Esophagus squamous epithelium (tissue), 5 donors: ENCODE data around the gene C5orf15. TPM values are rescaled to one million over a fixed set of nuclear protein-coding genes. Genes with fewer than 3 reads are reported as not detected.

Source experiments
- DNase-seq: peaks from one replicate; lab custom pipeline; 2025; lab: John Stamatoyannopoulos, UW
- H3K27ac ChIP-seq, 4 donors: fragments of 200-600 bp; sonication (generic); one replicate each; pipeline ENCODE4 v1.5.1; 2016 to 2019; ENCODE audit warnings: mild to moderate bottlenecking in 1 of 4
- H3K27me3 ChIP-seq, 4 donors: fragments of 200-600 bp; sonication (generic); 1 replicate in 3 of 4; 2 replicates in 1 of 4; pipeline versions ENCODE4 v1.5.1 to v1.6.0; 2017 to 2021; ENCODE audit warnings: antibody characterized with exemption in 1 of 4
- H3K36me3 ChIP-seq, 3 donors: fragments of 200-600 bp; sonication (generic); one replicate each; pipeline ENCODE4 v1.5.1; 2016 to 2019
- H3K4me1 ChIP-seq, 3 donors: fragments of 200-600 bp; sonication (generic); one replicate each; pipeline ENCODE4 v1.5.1; 2017 to 2019
- H3K4me3 ChIP-seq, 4 donors: fragments of 200-600 bp; sonication (generic); 1 replicate in 3 of 4; 2 replicates in 1 of 4; pipeline ENCODE4 v1.5.1; 2016 to 2019; ENCODE audit warnings: mild to moderate bottlenecking in 2 of 4, moderate library complexity in 1 of 4
- H3K9me3 ChIP-seq, 3 donors: fragments of 200-600 bp; sonication (generic); one replicate each; pipeline ENCODE4 v1.5.1; 2016 to 2019
- CTCF ChIP-seq, 6 experiments: fragments of 450-650 bp in 4 of 6; fragments of 200-600 bp in 2 of 6; sonication (generic) in 2 of 6; IDR thresholded peaks; one replicate each; pipeline ENCODE4 v1.5.1; 2016 to 2019; ENCODE audit warnings: antibody characterized with exemption in 6 of 6, mild to moderate bottlenecking in 4 of 6, moderate library complexity in 4 of 6
- POLR2A ChIP-seq, 4 donors: fragments of 450-650 bp; IDR thresholded peaks; one replicate each; pipeline ENCODE4 v1.6.1; 2017; ENCODE audit warnings: antibody characterized with exemption in 4 of 4, mild to moderate bottlenecking in 4 of 4, moderate library complexity in 3 of 4
- WGBS, 2 donors: methylation state at CpG; one replicate each; pipeline ENCODE4 v1.1.5; 2018; 5-methylcytosine and 5-hydroxymethylcytosine counted together
- intact Hi-C: fragments of 100-400 bp; cut with DNase I; formaldehyde crosslinking; loops from one replicate; pipeline ENCODE4 v1.15.0; 2022
- total RNA-seq, 4 donors: library from RNA; depleted of rRNA; stranded (reverse); fragments of >200 nt; gene quantifications; one replicate each; pipeline ENCODE4 v1.1.0, GENCODE V29; 2016
- donor health status: DM: yes; HTN: yes; CAD: no.

The C5orf15 gene
- total RNA-seq, 4 donors from 2014 or later: 16.5 to 38.0 (median 22.0) TPM

- intact Hi-C loops: no loop called here
Measured at GRCh38 chr5:133932441-133933168, 35.8 kb downstream of the C5orf15 start.

GRCh38 chr5:133931546-133931945 lies 36.9 kb downstream of the C5orf15 start:
- Histone ChIP-seq H3K9me3 (no peaks in the 10 kb centered on the region), H3K36me3 (no peaks in the 10 kb centered on the region), H3K4me1 (peaks cover 0 to 3% (median 0%) of the 10 kb centered on the region in 3 donors), H3K27ac (no peak overlapping the region), H3K27me3 (no peaks in the 10 kb centered on the region), H3K4me3 (no peak overlapping the region)
- TF ChIP-seq POLR2A (IDR thresholded peaks at IDR 0.05) (no peak), CTCF (IDR thresholded peaks at IDR 0.05) (no peak)
- 83 to 96% methylated on average over 5 of the region's 5 CpGs for WGBS, 2 donors
- intact Hi-C loops: no loop called here
- no peak for DNase-seq

More at GRCh38 chr5:133932441-133933168, 35.8 kb downstream of the C5orf15 start:
- WGBS, 2 donors: 63 to 74% methylated on average over 11 of the region's 13 CpGs
- Histone ChIP-seq H3K36me3 (no peaks in the 10 kb centered on the region), H3K4me3 (no peak overlapping the region), H3K27ac (no peak overlapping the region), H3K27me3 (no peaks in the 10 kb centered on the region), H3K9me3 (no peaks in the 10 kb centered on the region), H3K4me1 (peaks cover 0 to 3% (median 0%) of the 10 kb centered on the region in 3 donors)
- TF ChIP-seq POLR2A (IDR thresholded peaks at IDR 0.05) (no peak), CTCF (IDR thresholded peaks at IDR 0.05) (no peak)
- no peak for DNase-seq

GRCh38 chr5:133930813-133931090 lies 37.7 kb downstream of the C5orf15 start:
- peaks cover 0 to 3% (median 0%) of the 10 kb centered on the region in 3 donors for H3K4me1 ChIP-seq
- H3K27me3 ChIP-seq: no peaks in the 10 kb centered on the region
- no peak overlapping the region for H3K27ac ChIP-seq
- intact Hi-C loops: no loop called here
- no peak overlapping the region for H3K4me3 ChIP-seq
- no peak for DNase-seq
- H3K9me3 ChIP-seq: no peaks in the 10 kb centered on the region
- no peaks in the 10 kb centered on the region for H3K36me3 ChIP-seq
- no peak for TF ChIP-seq CTCF (IDR thresholded peaks at IDR 0.05)
- TF ChIP-seq POLR2A (IDR thresholded peaks at IDR 0.05): no peak
- WGBS, 2 donors: 39 to 59% methylated on average over 3 of the region's 3 CpGs

- H3K36me3 ChIP-seq: no peaks in the 10 kb centered on the region
- H3K27ac ChIP-seq: no peak overlapping the region
- intact Hi-C loops: no loop called here
- no peaks in the 10 kb centered on the region for H3K27me3 ChIP-seq
- H3K4me3 ChIP-seq: no peak overlapping the region
- H3K9me3 ChIP-seq: no peaks in the 10 kb centered on the region
- TF ChIP-seq POLR2A (IDR thresholded peaks at IDR 0.05): no peak
- no peak for TF ChIP-seq CTCF (IDR thresholded peaks at IDR 0.05)
- H3K4me1 ChIP-seq: peaks cover 0 to 3% (median 0%) of the 10 kb centered on the region in 3 donors
- DNase-seq: no peak
- WGBS, 2 donors: 58 to 64% methylated on average over 11 to 14 of the region's 16 CpGs
Measured at GRCh38 chr5:133930061-133930812, 38.2 kb downstream of the C5orf15 start.
